HEK293 (cell line): ENCODE data around the gene FKBP7.

Source experiments
- EGR2 ChIP-seq: fragments of 450-650 bp; formaldehyde crosslinking; IDR thresholded peaks from 2 replicates; pipeline ENCODE4 v1.5.1; 2016; ENCODE audit warnings: low read depth, missing biosample characterization, missing genetic modification characterization
- GLIS2 ChIP-seq: fragments of 450-650 bp; formaldehyde crosslinking; IDR thresholded peaks from 2 replicates; pipeline ENCODE4 v1.5.1; 2016; ENCODE audit warnings: missing biosample characterization, missing genetic modification characterization
- KLF17 ChIP-seq: fragments of 450-650 bp; formaldehyde crosslinking; IDR thresholded peaks from 2 replicates; pipeline ENCODE4 v1.5.1; 2016; ENCODE audit warnings: missing biosample characterization, missing genetic modification characterization
- MEIS1 ChIP-seq: sonication (generic); formaldehyde crosslinking; IDR thresholded peaks from 2 replicates; pipeline ENCODE4 v1.8.1; 2022; ENCODE audit warnings: missing genetic modification reagents, mild to moderate bottlenecking, borderline replicate concordance
- REPIN1 ChIP-seq: fragments of 450-650 bp; formaldehyde crosslinking; IDR thresholded peaks from 2 replicates; pipeline ENCODE4 v1.5.1; 2017; ENCODE audit warnings: missing biosample characterization, missing genetic modification characterization, low read depth
- SETDB1 ChIP-seq: IDR thresholded peaks from one replicate; pipeline ENCODE4 v1.6.1; 2017; ENCODE audit warnings: mild to moderate bottlenecking, low read length, moderate library complexity, mixed read lengths; ENCODE audit not compliant: insufficient read length
- SP2 ChIP-seq: fragments of 450-650 bp; formaldehyde crosslinking; IDR thresholded peaks from 2 replicates; pipeline ENCODE4 v1.5.1; 2016; ENCODE audit warnings: missing biosample characterization, missing genetic modification characterization
- ZBTB11 ChIP-seq: fragments of 450-650 bp; formaldehyde crosslinking; conservative IDR thresholded peaks from 2 replicates; pipeline ENCODE4 v1.5.1; 2016; ENCODE audit warnings: low read depth, missing biosample characterization, missing genetic modification characterization
- ZBTB44 ChIP-seq: fragments of 450-650 bp; IDR thresholded peaks from 2 replicates; pipeline ENCODE4 v1.5.1; 2018; ENCODE audit warnings: missing biosample characterization, mild to moderate bottlenecking, missing genetic modification characterization
- ZIC2 ChIP-seq: fragments of 450-650 bp; formaldehyde crosslinking; IDR thresholded peaks from 2 replicates; pipeline ENCODE4 v1.5.1; 2016; ENCODE audit warnings: missing biosample characterization, missing genetic modification characterization
- ZNF2 ChIP-seq: fragments of 450-650 bp; formaldehyde crosslinking; IDR thresholded peaks from 2 replicates; pipeline ENCODE4 v1.5.1; 2016; ENCODE audit warnings: missing biosample characterization, missing genetic modification characterization
- ZNF211 ChIP-seq: fragments of 450-650 bp; formaldehyde crosslinking; IDR thresholded peaks from 2 replicates; pipeline ENCODE4 v1.5.1; 2016; ENCODE audit warnings: low read depth, missing biosample characterization, missing genetic modification characterization
- ZNF24 ChIP-seq: fragments of 450-650 bp; formaldehyde crosslinking; IDR thresholded peaks from 2 replicates; pipeline ENCODE4 v1.5.1; 2016; ENCODE audit warnings: missing biosample characterization, missing genetic modification characterization
- ZNF335 ChIP-seq: fragments of 450-650 bp; formaldehyde crosslinking; conservative IDR thresholded peaks from 2 replicates; pipeline ENCODE4 v1.5.1; 2016; ENCODE audit warnings: missing biosample characterization, missing genetic modification characterization
- ZNF391 ChIP-seq: fragments of 450-650 bp; formaldehyde crosslinking; IDR thresholded peaks from 2 replicates; pipeline ENCODE4 v1.5.1; 2016; ENCODE audit warnings: low read depth, missing biosample characterization, missing genetic modification characterization, borderline replicate concordance
- ZNF404 ChIP-seq: fragments of 450-650 bp; formaldehyde crosslinking; IDR thresholded peaks from 2 replicates; pipeline ENCODE4 v1.5.1; 2017; ENCODE audit warnings: missing biosample characterization, missing genetic modification characterization
- ZNF501 ChIP-seq: fragments of 450-650 bp; formaldehyde crosslinking; IDR thresholded peaks from 2 replicates; pipeline ENCODE4 v1.5.1; 2016; ENCODE audit warnings: missing biosample characterization, missing genetic modification characterization
- ZNF529 ChIP-seq: fragments of 450-650 bp; formaldehyde crosslinking; IDR thresholded peaks from 2 replicates; pipeline ENCODE4 v1.5.1; 2017; ENCODE audit warnings: missing genetic modification characterization, missing biosample characterization; ENCODE audit not compliant: insufficient replicate concordance
- ZNF558 ChIP-seq: fragments of 450-650 bp; formaldehyde crosslinking; IDR thresholded peaks from 2 replicates; pipeline ENCODE4 v1.5.1; 2016; ENCODE audit warnings: missing biosample characterization, missing genetic modification characterization
- ZNF600 ChIP-seq: fragments of 450-650 bp; formaldehyde crosslinking; IDR thresholded peaks from 2 replicates; pipeline ENCODE4 v1.5.1; 2016; ENCODE audit warnings: missing biosample characterization, missing genetic modification characterization
- ZNF692 ChIP-seq: fragments of 450-650 bp; formaldehyde crosslinking; IDR thresholded peaks from 2 replicates; pipeline ENCODE4 v1.5.1; 2016; ENCODE audit warnings: missing biosample characterization, missing genetic modification characterization
- ZNF747 ChIP-seq: fragments of 450-650 bp; formaldehyde crosslinking; IDR thresholded peaks from 2 replicates; pipeline ENCODE4 v1.5.1; 2016; ENCODE audit warnings: missing biosample characterization, missing genetic modification characterization
- ZSCAN23 ChIP-seq: fragments of 450-650 bp; formaldehyde crosslinking; IDR thresholded peaks from 2 replicates; pipeline ENCODE4 v1.5.1; 2016; ENCODE audit warnings: missing biosample characterization, missing genetic modification characterization
- ZSCAN5A ChIP-seq: fragments of 450-650 bp; formaldehyde crosslinking; IDR thresholded peaks from 2 replicates; pipeline ENCODE4 v1.5.1; 2016; ENCODE audit warnings: missing biosample characterization, missing genetic modification characterization

Gene FKBP7

GRCh38 chr2:178522950-178523595 is 44.7 kb upstream of the FKBP7 start (continued):
- 0 out of 2 replicates have a peak, but pooled peaks have one; percentile 41 for TF ChIP-seq KLF17 (tag by site-specific recombination)
- TF ChIP-seq SP2 (tag by site-specific recombination): peak; percentile 76
- peak; percentile 69 for TF ChIP-seq SETDB1
- peak; percentile 84; the same call in 1 of the 2 replicates for TF ChIP-seq ZSCAN5A (tag by site-specific recombination)
- TF ChIP-seq ZNF24 (tag by site-specific recombination): no peak
- no peak for TF ChIP-seq ZNF747 (tag by site-specific recombination)
- no peak for TF ChIP-seq ZNF529 (tag by site-specific recombination)
- TF ChIP-seq ZSCAN23: no peak
- no peak for TF ChIP-seq ZNF404 (tag by site-specific recombination)
- TF ChIP-seq MEIS1 (CRISPR knock-in tag): no peak
- no peak for TF ChIP-seq ZNF211
- TF ChIP-seq ZNF501 (tag by site-specific recombination): no peak; the same call in 1 of the 2 replicates
- no peak for TF ChIP-seq ZNF558
- no peak for TF ChIP-seq REPIN1 (tag by site-specific recombination)
- TF ChIP-seq GLIS2: peak; percentile 60; the same call in 1 of the 2 replicates
- TF ChIP-seq ZBTB11 (tag by site-specific recombination): peak; percentile 80
- peak; percentile 56; the same call in 1 of the 2 replicates for TF ChIP-seq ZNF692 (tag by site-specific recombination)
- peak; percentile 51; the same call in 1 of the 2 replicates for TF ChIP-seq ZNF391 (tag by site-specific recombination)
- TF ChIP-seq ZIC2 (tag by site-specific recombination): no peak
- no peak for TF ChIP-seq ZNF2 (tag by site-specific recombination)
- TF ChIP-seq ZNF335 (tag by site-specific recombination): peak; percentile 56
- TF ChIP-seq ZNF600: 0 out of 2 replicates have a peak, but pooled peaks have one; percentile 20
- peak; percentile 29; the same call in 1 of the 2 replicates for TF ChIP-seq EGR2 (tag by site-specific recombination)
- TF ChIP-seq ZBTB44 (tag by site-specific recombination): no peak
- TF ChIP-seq, all 188 proteins: peak for 29
